A673 (cell line): ENCODE measurements around the gene NOL12. TPM values are rescaled to one million over a fixed set of nuclear protein-coding genes. Genes with fewer than 3 reads are reported as not detected.

Source experiments
- BruUV-seq: library from RNA; stranded (reverse); fragments of 400-500 nt; replicated peaks from 2 replicates; lab custom pipeline; 2021; lab: Mats Ljungman, UMichigan
- CTCF ChIA-PET: fragments of 300-600 bp; sonication (Branson Sonifier 250); formaldehyde crosslinking; loops from one replicate; lab custom pipeline; 2022; ENCODE audit warnings: antibody characterized with exemption; lab: Charles Lee
- POLR2A ChIA-PET: fragments of 300-600 bp; sonication (Branson Sonifier 250); formaldehyde crosslinking; loops from one replicate; lab custom pipeline; 2022; ENCODE audit warnings: antibody characterized with exemption; ENCODE audit not compliant: low non-redundant PET; lab: Charles Lee
- DNase-seq: peaks from one replicate; pipeline ENCODE4 v3.0.0-alpha.2; 2015; ENCODE audit warnings: low spot score
- H3K27ac ChIP-seq: fragments of 200-600 bp; sonication (generic); 2 replicates; pipeline ENCODE4 v1.5.1; 2016; ENCODE audit warnings: mixed run types, low read depth, mild to moderate bottlenecking, mixed read lengths, antibody characterized with exemption, low read length; ENCODE audit not compliant: poor library complexity, severe bottlenecking
- H3K27me3 ChIP-seq: fragments of 200-600 bp; sonication (generic); replicated peaks from 2 replicates; pipeline ENCODE4 v1.6.1; 2017; ENCODE audit warnings: mixed run types, low read depth, mild to moderate bottlenecking, mixed read lengths, antibody characterized with exemption, low read length; ENCODE audit not compliant: insufficient read depth, poor library complexity
- H3K36me3 ChIP-seq: fragments of 200-600 bp; sonication (generic); 2 replicates; pipeline ENCODE4 v1.6.1; 2016; ENCODE audit warnings: mixed run types, mild to moderate bottlenecking, mixed read lengths, antibody characterized with exemption, low read length; ENCODE audit not compliant: insufficient read depth, poor library complexity, severe bottlenecking
- H3K4me1 ChIP-seq: fragments of 200-600 bp; sonication (generic); 2 replicates; pipeline ENCODE4 v1.6.1; 2017; ENCODE audit warnings: mixed run types, mild to moderate bottlenecking, mixed read lengths, antibody characterized with exemption, low read length; ENCODE audit not compliant: insufficient read depth, poor library complexity, severe bottlenecking
- H3K4me3 ChIP-seq: fragments of 200-600 bp; sonication (generic); 2 replicates; pipeline ENCODE4 v1.5.1; 2016; ENCODE audit warnings: low read depth, mixed run types, mild to moderate bottlenecking, mixed read lengths, low read length; ENCODE audit not compliant: poor library complexity, severe bottlenecking
- H3K9me3 ChIP-seq: fragments of 200-600 bp; sonication (generic); 2 replicates; pipeline ENCODE4 v1.6.1; 2016; ENCODE audit warnings: mixed run types, low read depth, mild to moderate bottlenecking, mixed read lengths, antibody characterized with exemption, low read length; ENCODE audit not compliant: poor library complexity, severe bottlenecking
- CTCF ChIP-seq: fragments of 300-800, 200-600 bp; sonication (generic); conservative IDR thresholded peaks from 2 replicates; pipeline ENCODE4 v1.5.1; 2017; ENCODE audit warnings: low read depth, mild to moderate bottlenecking, antibody characterized with exemption, low read length, moderate library complexity, mixed read lengths
- EZH2 ChIP-seq: fragments of 200-600 bp; sonication (generic); IDR thresholded peaks from 2 replicates; pipeline ENCODE4 v1.6.1; 2017; ENCODE audit warnings: borderline replicate concordance, low read depth, mild to moderate bottlenecking, mixed read lengths, antibody characterized with exemption, low read length; ENCODE audit not compliant: poor library complexity, severe bottlenecking
- intact Hi-C: fragments of 100-400 bp; cut with micrococcal nuclease; formaldehyde crosslinking; loops from one replicate; pipeline ENCODE4 v1.10.0; 2022; ENCODE audit not compliant: unreplicated experiment
- total RNA-seq: library from RNA; stranded (reverse); gene quantifications from 2 replicates; pipeline ENCODE4 v1.2.3, GENCODE V29; 2021

The NOL12 gene
- total RNA-seq, 1 experiment from 2014 or later: 51.9 TPM

GRCh38 chr22:37665487-37665886 lies 20.7 kb upstream of the NOL12 start:
- no peak for DNase-seq
- no peaks in the 10 kb centered on the region for H3K27me3 ChIP-seq
- CTCF ChIA-PET: no interaction called here
- H3K27ac ChIP-seq: no peak overlapping the region
- peaks cover 16% of the 10 kb centered on the region for H3K36me3 ChIP-seq
- TF ChIP-seq CTCF: no peak
- no peak for TF ChIP-seq EZH2
- intact Hi-C loops: no loop called here
- H3K4me1 ChIP-seq: peaks cover 12% of the 10 kb centered on the region
- POLR2A ChIA-PET: no interaction called here
- BruUV-seq: no TSS peak
- H3K4me3 ChIP-seq: no peak overlapping the region
- H3K9me3 ChIP-seq: no peaks in the 10 kb centered on the region

GRCh38 chr22:37669586-37669985 lies 16.6 kb upstream of the NOL12 start:
- intact Hi-C loops: no loop called here
- no peaks in the 10 kb centered on the region for H3K9me3 ChIP-seq
- TF ChIP-seq CTCF (no peak), EZH2 (no peak)
- POLR2A ChIA-PET: no interaction called here
- no peaks in the 10 kb centered on the region for H3K27me3 ChIP-seq
- no peak overlapping the region for H3K27ac ChIP-seq
- DNase-seq: no peak
- no TSS peak for BruUV-seq
- H3K4me3 ChIP-seq: no peak overlapping the region
- H3K36me3 ChIP-seq: peaks cover 16% of the 10 kb centered on the region
- CTCF ChIA-PET: no interaction called here
- no peaks in the 10 kb centered on the region for H3K4me1 ChIP-seq

- POLR2A ChIA-PET: no interaction called here
- DNase-seq: no peak
Observed at GRCh38 chr22:37672206-37672919, 13.8 kb upstream of the NOL12 start.

More at GRCh38 chr22:37672206-37672919, 13.8 kb upstream of the NOL12 start:
- Histone ChIP-seq H3K27me3 (no peaks in the 10 kb centered on the region), H3K27ac (no peak overlapping the region), H3K36me3 (no peaks in the 10 kb centered on the region), H3K4me3 (no peak overlapping the region), H3K4me1 (peaks cover 22% of the 10 kb centered on the region), H3K9me3 (no peaks in the 10 kb centered on the region)
- no peak for TF ChIP-seq EZH2
- no peak for TF ChIP-seq CTCF
- BruUV-seq: no TSS peak
- CTCF ChIA-PET: interaction anchor here (1.1 kb wide), 1 partner anchor 29 kb away, joined by 4 read pairs; no protein-coding TSS in a partner anchor
- intact Hi-C loops: no loop called here
